ENCODE measurements around the gene ELOA2.
"Not testable (repeated sequence)": the region's sequence is repeated elsewhere in the genome, so short reads cannot be mapped to it uniquely, and the experiment has no call there.

ELOA2 gene

GRCh38 chr18:47022821-47023220 is 12.6 kb downstream of the ELOA2 start:
- not testable (repeated sequence) for DNase-seq

DNA sequence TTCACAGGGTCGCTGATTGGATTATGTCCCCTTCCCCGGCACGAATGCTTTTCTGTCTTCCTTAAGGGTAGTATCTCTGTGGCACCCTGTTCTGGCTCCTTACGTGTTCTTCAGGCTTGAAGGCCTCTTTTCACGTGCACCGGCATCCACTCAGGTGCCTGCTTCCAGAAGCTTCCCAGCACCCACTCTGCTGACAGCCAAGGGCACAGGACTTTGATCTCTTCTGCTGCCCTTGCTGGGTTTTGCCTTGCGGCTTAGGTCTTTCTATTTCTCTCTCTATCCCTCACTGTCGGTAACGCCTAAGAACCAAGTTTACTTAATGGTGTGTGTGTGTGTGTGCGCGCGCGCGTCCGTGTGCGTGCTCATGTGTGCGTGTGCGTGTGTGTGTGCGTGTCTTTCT is 14.7 kb downstream of the ELOA2 start:
- not testable (repeated sequence) for DNase-seq

GRCh38 chr18:47019870-47020269 is 15.6 kb downstream of the ELOA2 start:
- not testable (repeated sequence) for DNase-seq
